Measurements from ENCODE around the gene ASCL1. TPM values are rescaled to one million over a fixed set of nuclear protein-coding genes. Genes with fewer than 3 reads are reported as not detected.
A peak's percentile ranks its signal among the peaks of the same experiment; 100 is the strongest.

ASCL1 gene
- total RNA-seq, 2 experiments from 2014 or later: not detected

GRCh38 chr12:102964872-102965271 is 7.4 kb downstream of the ASCL1 start:
- Mint-ChIP-seq H3K27ac (no peak overlapping the region), H3K36me3 (ENCODE audit: low read depth) (no peaks in the 10 kb centered on the region), H3K27me3 (peaks cover 97% of the 10 kb centered on the region), H3K4me3 (peak overlapping the region; percentile 74), H3K9me3 (peaks cover 6% of the 10 kb centered on the region), H3K4me1 (ENCODE audit: low read depth) (peaks cover 18% of the 10 kb centered on the region)
- peak in 4 of 14 experiments; percentile 2 to 24 (median 14) for DNase-seq
- intact Hi-C loops (cut with DNase I, micrococcal nuclease): no loop called here
- Histone ChIP-seq H3K27ac (ENCODE audit: low read depth in 1 of 2, low read length in 2 of 2) (no peak overlapping the region), H3K27me3 (ENCODE audit: control insufficient read depth in 1 of 2, insufficient read depth in 2 of 2, low read length in 2 of 2) (peaks cover 54 to 76% of the 10 kb centered on the region in 2 experiments), H3K36me3 (ENCODE audit: insufficient read depth, low read length) (no peaks in the 10 kb centered on the region), H3K4me3 (ENCODE audit: low read length) (peak overlapping the region; percentile 6), H3K9me3 (ENCODE audit: control insufficient read depth in 1 of 2, insufficient read depth in 1 of 2, low read length in 2 of 2) (peaks cover 8 to 12% of the 10 kb centered on the region in 2 experiments), H3K4me1 (ENCODE audit: insufficient read depth, low read length) (peaks cover 10% of the 10 kb centered on the region)
- ChIA-PET POLR2A (interaction anchor here (0.6 kb wide), 1 partner anchor 677 kb away, joined by 3 read pairs; no protein-coding TSS in a partner anchor), CTCF (no interaction called here)
- ATAC-seq (ENCODE audit: poor library complexity): peak; percentile 26
- no peak for TF ChIP-seq CTCF (IDR thresholded peaks at IDR 0.05)

GRCh38 chr12:102965281-102966155 is 8.0 kb downstream of the ASCL1 start:
- Mint-ChIP-seq H3K4me3 (peak overlapping the region; percentile 74), H3K27me3 (peaks cover 97% of the 10 kb centered on the region), H3K4me1 (ENCODE audit: low read depth) (peaks cover 18% of the 10 kb centered on the region), H3K9me3 (peaks cover 6% of the 10 kb centered on the region), H3K36me3 (ENCODE audit: low read depth) (no peaks in the 10 kb centered on the region), H3K27ac (no peak overlapping the region)
- DNase-seq (no peak), ATAC-seq (ENCODE audit: poor library complexity) (no peak)
- TF ChIP-seq CTCF (IDR thresholded peaks at IDR 0.05): no peak
- H3K27me3 ChIP-seq (ENCODE audit: control insufficient read depth in 1 of 2, insufficient read depth in 2 of 2, low read length in 2 of 2): peaks cover 51 to 70% of the 10 kb centered on the region in 2 experiments
- intact Hi-C loops (cut with DNase I, micrococcal nuclease): no loop called here
- no peaks in the 10 kb centered on the region for H3K36me3 ChIP-seq (ENCODE audit: insufficient read depth, low read length)
- CTCF ChIA-PET: no interaction called here
- no peak overlapping the region for H3K27ac ChIP-seq (ENCODE audit: low read depth in 1 of 2, low read length in 2 of 2)
- peak overlapping the region; percentile 6 for H3K4me3 ChIP-seq (ENCODE audit: low read length)
- peaks cover 10% of the 10 kb centered on the region for H3K4me1 ChIP-seq (ENCODE audit: insufficient read depth, low read length)
- POLR2A ChIA-PET: no interaction called here
- H3K9me3 ChIP-seq (ENCODE audit: control insufficient read depth in 1 of 2, insufficient read depth in 1 of 2, low read length in 2 of 2): peaks cover 8 to 12% of the 10 kb centered on the region in 2 experiments

- Mint-ChIP-seq H3K9me3 (peaks cover 6% of the 10 kb centered on the region), H3K27ac (no peak overlapping the region), H3K27me3 (peaks cover 97% of the 10 kb centered on the region), H3K4me3 (no peak overlapping the region), H3K36me3 (ENCODE audit: low read depth) (no peaks in the 10 kb centered on the region), H3K4me1 (ENCODE audit: low read depth) (peaks cover 18% of the 10 kb centered on the region)
- intact Hi-C loops (cut with DNase I, micrococcal nuclease): no loop called here
- Histone ChIP-seq H3K9me3 (ENCODE audit: control insufficient read depth in 1 of 2, insufficient read depth in 1 of 2, low read length in 2 of 2) (peaks cover 8 to 12% of the 10 kb centered on the region in 2 experiments), H3K36me3 (ENCODE audit: insufficient read depth, low read length) (no peaks in the 10 kb centered on the region), H3K27ac (ENCODE audit: low read depth in 1 of 2, low read length in 2 of 2) (no peak overlapping the region), H3K4me1 (ENCODE audit: insufficient read depth, low read length) (peaks cover 10% of the 10 kb centered on the region), H3K4me3 (ENCODE audit: low read length) (no peak overlapping the region), H3K27me3 (ENCODE audit: control insufficient read depth in 1 of 2, insufficient read depth in 2 of 2, low read length in 2 of 2) (peaks cover 45 to 62% of the 10 kb centered on the region in 2 experiments)
- no peak for TF ChIP-seq CTCF (IDR thresholded peaks at IDR 0.05)
- no peak for DNase-seq
- no peak for ATAC-seq (ENCODE audit: poor library complexity)
- ChIA-PET CTCF (no interaction called here), POLR2A (no interaction called here)
Observed at GRCh38 chr12:102966200-102966863, 8.9 kb downstream of the ASCL1 start.
